Uterus (tissue), 4 donors: ENCODE data around the gene RNH1. TPM values are rescaled to one million over a fixed set of nuclear protein-coding genes. Genes with fewer than 3 reads are reported as not detected.

ENCODE experiments used
- DNase-seq, 2 donors: peaks; one replicate each; pipeline ENCODE4 v3.0.0-alpha.2; 2019 to 2020
- H3K27ac ChIP-seq, 2 donors: fragments of 200-600 bp; sonication (generic); 1 replicate in 1 of 2; 2 replicates in 1 of 2; pipeline ENCODE4 v1.5.1; 2016 to 2018
- H3K27me3 ChIP-seq, 2 donors: fragments of 200-600 bp; sonication (generic); one replicate each; pipeline ENCODE4 v1.5.1; 2018 to 2019; ENCODE audit warnings: control low read depth in 1 of 2
- H3K36me3 ChIP-seq, 2 donors: fragments of 200-600 bp; sonication (generic); one replicate each; pipeline ENCODE4 v1.5.1; 2019; ENCODE audit warnings: control low read depth in 1 of 2
- H3K4me1 ChIP-seq, 2 donors: fragments of 200-600 bp; sonication (generic); one replicate each; pipeline ENCODE4 v1.5.1; 2018 to 2019; ENCODE audit warnings: control low read depth in 1 of 2
- H3K4me3 ChIP-seq, 2 donors: fragments of 200-600 bp; sonication (generic); 1 replicate in 1 of 2; 2 replicates in 1 of 2; pipeline ENCODE4 v1.5.1; 2018 to 2019; ENCODE audit warnings: mild to moderate bottlenecking in 1 of 2
- H3K9me3 ChIP-seq, 2 donors: fragments of 200-600 bp; sonication (generic); one replicate each; pipeline ENCODE4 v1.5.1; 2019; ENCODE audit warnings: control low read depth in 1 of 2
- CTCF ChIP-seq, 4 experiments: fragments of 200-600 bp in 2 of 4; fragments of 450-650 bp in 2 of 4; sonication (generic) in 2 of 4; IDR thresholded peaks; one replicate each; pipeline ENCODE4 v1.5.1; 2016 to 2019; ENCODE audit warnings: antibody characterized with exemption in 4 of 4, mild to moderate bottlenecking in 2 of 4, moderate library complexity in 1 of 4
- POLR2A ChIP-seq, 2 donors: fragments of 450-650 bp; IDR thresholded peaks; one replicate each; pipeline ENCODE4 v1.6.1; 2016; ENCODE audit warnings: antibody characterized with exemption in 2 of 2, mild to moderate bottlenecking in 1 of 2, moderate library complexity in 1 of 2
- intact Hi-C: fragments of 100-400 bp; cut with DNase I; formaldehyde crosslinking; loops from one replicate; pipeline ENCODE4 v1.15.1; 2023; ENCODE audit warnings: low total_unique reads
- total RNA-seq, 4 donors: library from RNA; depleted of rRNA in 3 of 4; stranded (reverse); fragments of >200 nt in 3 of 4; gene quantifications; one replicate each; pipeline versions ENCODE4 v1.1.0 to v1.2.4, GENCODE V29; 2014 to 2023
- donor health status: DM: yes; HTN: yes; CAD: no.

Gene RNH1
- total RNA-seq, 4 donors from 2014 or later: 111 to 175 (median 142) TPM

GRCh38 chr11:499201-500076, 7.6 kb downstream of the RNH1 start:
- DNase-seq: no peak
- Histone ChIP-seq H3K4me3 (no peak overlapping the region), H3K36me3 (no peaks in the 10 kb centered on the region), H3K4me1 (peaks cover 0 to 15% of the 10 kb centered on the region in 2 donors), H3K9me3 (no peaks in the 10 kb centered on the region), H3K27me3 (no peaks in the 10 kb centered on the region), H3K27ac (no peak overlapping the region)
- no peak for TF ChIP-seq POLR2A (IDR thresholded peaks at IDR 0.05)
- no peak for TF ChIP-seq CTCF (IDR thresholded peaks at IDR 0.05)
- intact Hi-C loops: no loop called here

GRCh38 chr11:498297-499181, 8.5 kb downstream of the RNH1 start:
- Histone ChIP-seq H3K4me1 (peaks cover 0 to 12% of the 10 kb centered on the region in 2 donors), H3K4me3 (no peak overlapping the region), H3K27me3 (no peaks in the 10 kb centered on the region), H3K36me3 (no peaks in the 10 kb centered on the region), H3K27ac (no peak overlapping the region), H3K9me3 (no peaks in the 10 kb centered on the region)
- DNase-seq: peak in 1 of 2 donors; percentile 16
- intact Hi-C loops: no loop called here
- TF ChIP-seq CTCF (IDR thresholded peaks at IDR 0.05): no peak
- TF ChIP-seq POLR2A (IDR thresholded peaks at IDR 0.05): no peak

- no peak overlapping the region for H3K27ac ChIP-seq
- no peaks in the 10 kb centered on the region for H3K9me3 ChIP-seq
- intact Hi-C loops: no loop called here
- H3K36me3 ChIP-seq: no peaks in the 10 kb centered on the region
- no peak for TF ChIP-seq CTCF (IDR thresholded peaks at IDR 0.05)
- no peak for TF ChIP-seq POLR2A (IDR thresholded peaks at IDR 0.05)
- H3K27me3 ChIP-seq: no peaks in the 10 kb centered on the region
- peaks cover 0 to 7% of the 10 kb centered on the region in 2 donors for H3K4me1 ChIP-seq
- no peak overlapping the region for H3K4me3 ChIP-seq
- no peak for DNase-seq
These were observed 9.3 kb downstream of the RNH1 start for GRCh38 chr11:497565-498296.

- no peak for DNase-seq
- intact Hi-C loops: no loop called here
- H3K9me3 ChIP-seq: no peaks in the 10 kb centered on the region
- H3K27me3 ChIP-seq: no peaks in the 10 kb centered on the region
- no peak overlapping the region for H3K27ac ChIP-seq
- no peaks in the 10 kb centered on the region for H3K4me1 ChIP-seq
- TF ChIP-seq POLR2A (IDR thresholded peaks at IDR 0.05) (no peak), CTCF (IDR thresholded peaks at IDR 0.05) (no peak)
- H3K4me3 ChIP-seq: no peak overlapping the region
- H3K36me3 ChIP-seq: no peaks in the 10 kb centered on the region
These were observed 10.0 kb downstream of the RNH1 start for GRCh38 chr11:496834-497564.
